SU-DHL-6 (cell line): ENCODE measurements around the gene RASSF3.

Experiments used
- EZH2phosphoT487 ChIP-seq: fragments of 200-600 bp; sonication (generic), shearing (Covaris generic); conservative IDR thresholded peaks from 2 replicates; pipeline ENCODE4 v1.6.1; 2018; ENCODE audit warnings: mild to moderate bottlenecking, antibody characterized with exemption, low read length, moderate library complexity, mixed read lengths
- TF ChIP-seq, protein P1 (sequence below): fragments of 200-600 bp; sonication (generic); IDR thresholded peaks from one replicate; pipeline ENCODE4 v1.5.1; 2017; ENCODE audit warnings: antibody characterized with exemption, mild to moderate bottlenecking, low read length, moderate library complexity; ENCODE audit not compliant: insufficient read depth, poor library complexity, severe bottlenecking

DNA sequence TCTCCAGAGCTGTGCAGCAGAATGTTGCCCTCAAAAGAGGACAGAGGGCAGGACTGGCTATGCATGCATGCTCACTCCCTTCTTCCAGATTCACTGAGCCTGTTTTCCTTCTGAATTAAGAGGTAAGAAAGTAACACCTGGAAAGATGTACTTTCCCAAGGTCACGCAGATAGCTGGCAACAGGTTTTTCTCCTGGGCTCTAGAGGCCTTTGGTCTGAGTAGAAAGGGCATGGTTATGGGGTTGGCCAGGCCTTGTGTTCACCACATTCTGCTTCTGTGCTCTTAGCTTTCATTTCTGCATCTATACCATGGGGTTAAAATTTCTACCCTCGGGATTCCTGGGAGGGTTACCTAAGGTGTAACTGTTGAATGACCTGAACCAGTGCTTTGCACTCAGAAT, 57.5 kb downstream of the RASSF3 start:
- TF ChIP-seq, protein P1, sequence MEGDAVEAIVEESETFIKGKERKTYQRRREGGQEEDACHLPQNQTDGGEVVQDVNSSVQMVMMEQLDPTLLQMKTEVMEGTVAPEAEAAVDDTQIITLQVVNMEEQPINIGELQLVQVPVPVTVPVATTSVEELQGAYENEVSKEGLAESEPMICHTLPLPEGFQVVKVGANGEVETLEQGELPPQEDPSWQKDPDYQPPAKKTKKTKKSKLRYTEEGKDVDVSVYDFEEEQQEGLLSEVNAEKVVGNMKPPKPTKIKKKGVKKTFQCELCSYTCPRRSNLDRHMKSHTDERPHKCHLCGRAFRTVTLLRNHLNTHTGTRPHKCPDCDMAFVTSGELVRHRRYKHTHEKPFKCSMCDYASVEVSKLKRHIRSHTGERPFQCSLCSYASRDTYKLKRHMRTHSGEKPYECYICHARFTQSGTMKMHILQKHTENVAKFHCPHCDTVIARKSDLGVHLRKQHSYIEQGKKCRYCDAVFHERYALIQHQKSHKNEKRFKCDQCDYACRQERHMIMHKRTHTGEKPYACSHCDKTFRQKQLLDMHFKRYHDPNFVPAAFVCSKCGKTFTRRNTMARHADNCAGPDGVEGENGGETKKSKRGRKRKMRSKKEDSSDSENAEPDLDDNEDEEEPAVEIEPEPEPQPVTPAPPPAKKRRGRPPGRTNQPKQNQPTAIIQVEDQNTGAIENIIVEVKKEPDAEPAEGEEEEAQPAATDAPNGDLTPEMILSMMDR, result no peak
- no peak for TF ChIP-seq EZH2phosphoT487
